Measurements from ENCODE around the gene IMMP1L. TPM values are rescaled to one million over a fixed set of nuclear protein-coding genes. Genes with fewer than 3 reads are reported as not detected.
"Not testable (repeated sequence)": the region's sequence is repeated elsewhere in the genome, so short reads cannot be mapped to it uniquely, and the experiment has no call there.

Gene IMMP1L
- 10 to 100 TPM; 12.9 to 19.0 TPM for total RNA-seq
- long read RNA-seq, donor 1, partial matches to known transcripts, result 1 of 4 reads
- long read RNA-seq, donor 1, other reads (novel, unspliced or antisense), result 3 of 4 reads
- long read RNA-seq, donor 2, partial matches to known transcripts, result 1 of 4 reads
- long read RNA-seq, donor 2, other reads (novel, unspliced or antisense), result 3 of 4 reads

GRCh38 chr11:31509429-31510345 is at the start of gene IMMP1L, which contains the start of gene ELP4:
IMMP1L (minus strand) TSS chr11:31509622; CDS start chr11:31463276, 46,346 bp downstream.
ELP4 (plus strand) TSS chr11:31509767; CDS start chr11:31509785, 18 bp downstream.
- peak; percentile 98 for DNase-seq (ENCODE audit: low spot score)
- intact Hi-C loops (cut with DNase I), result no loop called here

GRCh38 chr11:31558001-31558400 is 48.6 kb upstream of the IMMP1L start:
- DNase-seq (ENCODE audit: low spot score), result no peak

GRCh38 chr11:31555938-31556337 is 46.5 kb upstream of the IMMP1L start:
- intact Hi-C loops (cut with DNase I), result no loop called here
- DNase-seq (ENCODE audit: low spot score), result no peak

More at GRCh38 chr11:31558001-31558400, 48.6 kb upstream of the IMMP1L start:
- intact Hi-C loops (cut with DNase I), result no loop called here

- intact Hi-C loops (cut with DNase I), result no loop called here
These were observed 33.4 kb upstream of the IMMP1L start for GRCh38 chr11:31542862-31543261.

GRCh38 chr11:31535479-31535878 is 26.1 kb upstream of the IMMP1L start:
- no peak for DNase-seq (ENCODE audit: low spot score)

More at GRCh38 chr11:31542862-31543261, 33.4 kb upstream of the IMMP1L start:
- no peak for DNase-seq (ENCODE audit: low spot score)

GRCh38 chr11:31531293-31531692 is 21.9 kb upstream of the IMMP1L start:
- intact Hi-C loops (cut with DNase I), result no loop called here
- no peak for DNase-seq (ENCODE audit: low spot score)

More at GRCh38 chr11:31535479-31535878, 26.1 kb upstream of the IMMP1L start:
- intact Hi-C loops (cut with DNase I), result no loop called here

- no peak for DNase-seq (ENCODE audit: low spot score)
- intact Hi-C loops (cut with DNase I), result no loop called here
These were observed 20.3 kb upstream of the IMMP1L start for GRCh38 chr11:31529701-31530100.

GRCh38 chr11:31529189-31529588 is 19.8 kb upstream of the IMMP1L start:
- DNase-seq (ENCODE audit: low spot score), result no peak
- intact Hi-C loops (cut with DNase I), result no loop called here

GRCh38 chr11:31521497-31522150 is 12.2 kb upstream of the IMMP1L start:
- intact Hi-C loops (cut with DNase I), result no loop called here
- DNase-seq (ENCODE audit: low spot score), result no peak

- intact Hi-C loops (cut with DNase I), result no loop called here
- no peak for DNase-seq (ENCODE audit: low spot score)
These were observed 2.7 kb upstream of the IMMP1L start for GRCh38 chr11:31512117-31512516.

GRCh38 chr11:31509051-31509428 is 382 bp downstream of the IMMP1L start:
- intact Hi-C loops (cut with DNase I), result no loop called here
- DNase-seq (ENCODE audit: low spot score), result no peak

GRCh38 chr11:31500560-31500959 is 8.9 kb downstream of the IMMP1L start:
- intact Hi-C loops (cut with DNase I), result no loop called here

GRCh38 chr11:31499576-31500178 is 9.7 kb downstream of the IMMP1L start:
- intact Hi-C loops (cut with DNase I), result no loop called here
- no peak for DNase-seq (ENCODE audit: low spot score)

More at GRCh38 chr11:31500560-31500959, 8.9 kb downstream of the IMMP1L start:
- no peak for DNase-seq (ENCODE audit: low spot score)

GRCh38 chr11:31493762-31494161 is 15.7 kb downstream of the IMMP1L start:
- peak; percentile 64 for DNase-seq (ENCODE audit: low spot score)
- intact Hi-C loops (cut with DNase I), result not testable (repeated sequence)

- DNase-seq (ENCODE audit: low spot score), result no peak
- intact Hi-C loops (cut with DNase I), result no loop called here
These were observed 16.2 kb downstream of the IMMP1L start for GRCh38 chr11:31493235-31493634.

GRCh38 chr11:31492320-31492913 is 17.0 kb downstream of the IMMP1L start:
- intact Hi-C loops (cut with DNase I), result no loop called here
- DNase-seq (ENCODE audit: low spot score), result no peak

- intact Hi-C loops (cut with DNase I), result no loop called here
These were observed 21.6 kb downstream of the IMMP1L start for GRCh38 chr11:31487848-31488247.

GRCh38 chr11:31484497-31484896 is 24.9 kb downstream of the IMMP1L start:
- DNase-seq (ENCODE audit: low spot score), result no peak
- intact Hi-C loops (cut with DNase I), result no loop called here

More at GRCh38 chr11:31487848-31488247, 21.6 kb downstream of the IMMP1L start:
- no peak for DNase-seq (ENCODE audit: low spot score)

- DNase-seq (ENCODE audit: low spot score), result no peak
- intact Hi-C loops (cut with DNase I), result no loop called here
These were observed 28.5 kb downstream of the IMMP1L start for GRCh38 chr11:31480930-31481329.

Data from posterior vena cava (tissue), 2 donors.